Body of pancreas (tissue), 4 donors: ENCODE measurements around the gene ALKBH4. TPM values are rescaled to one million over a fixed set of nuclear protein-coding genes. Genes with fewer than 3 reads are reported as not detected.
A peak's percentile ranks its signal among the peaks of the same experiment; 100 is the strongest.

Experiments used
- ATAC-seq: fragments of 150-250 bp; one replicate; pipeline ENCODE4 v1.9.1; 2016
- DNase-seq, 4 donors: peaks; one replicate each; pipeline ENCODE4 v3.0.0-alpha.2; 2019
- H3K27ac ChIP-seq, 4 donors: fragments of 200-600 bp; sonication (generic); 1 replicate in 3 of 4; 2 replicates in 1 of 4; pipeline versions ENCODE4 v1.5.1 to v1.6.1; 2016 to 2019; ENCODE audit warnings: mild to moderate bottlenecking in 1 of 4, mixed read lengths in 1 of 4, moderate library complexity in 1 of 4
- H3K27me3 ChIP-seq, 2 donors: fragments of 200-600 bp; sonication (generic); one replicate each; pipeline ENCODE4 v1.6.0; 2016; ENCODE audit warnings: mild to moderate bottlenecking in 1 of 2
- H3K36me3 ChIP-seq, 2 donors: fragments of 200-600 bp; sonication (generic); replicated peaks in 1 of 2; 2 replicates each; pipeline ENCODE4 v1.5.1; 2016; ENCODE audit warnings: low read depth in 2 of 2; ENCODE audit not compliant: insufficient read depth in 1 of 2
- H3K4me1 ChIP-seq: fragments of 200-600 bp; sonication (generic); one replicate; pipeline ENCODE4 v1.6.0; 2016
- H3K4me3 ChIP-seq, 2 donors: fragments of 200-600 bp; sonication (generic); 1 replicate in 1 of 2; 2 replicates in 1 of 2; pipeline ENCODE4 v1.5.1; 2016 to 2019
- H3K9me3 ChIP-seq, 3 donors: fragments of 200-600 bp; sonication (generic); 1 replicate in 2 of 3; 2 replicates in 1 of 3; pipeline ENCODE4 v1.5.1; 2016
- CTCF ChIP-seq, 7 experiments: fragments of 450-650 bp in 4 of 7; fragments of 200-600 bp in 3 of 7; sonication (generic) in 3 of 7; IDR thresholded peaks; one replicate each; pipeline ENCODE4 v1.5.1; 2016 to 2019; ENCODE audit warnings: antibody characterized with exemption in 7 of 7
- POLR2A ChIP-seq, 3 donors: fragments of 450-650 bp; IDR thresholded peaks; one replicate each; pipeline ENCODE4 v1.6.1; 2016; ENCODE audit warnings: antibody characterized with exemption in 3 of 3, mild to moderate bottlenecking in 2 of 3
- WGBS, 2 donors: methylation state at CpG; one replicate each; pipeline ENCODE4 v1.1.5; 2017; 5-methylcytosine and 5-hydroxymethylcytosine counted together
- intact Hi-C: fragments of 100-400 bp; cut with DNase I; formaldehyde crosslinking; loops from one replicate; pipeline ENCODE4 v1.15.1; 2023
- total RNA-seq, 2 donors: library from RNA; depleted of rRNA; stranded (reverse); fragments of >200 nt; gene quantifications; one replicate each; pipeline ENCODE4 v1.1.0, GENCODE V29; 2016

The ALKBH4 gene
- total RNA-seq, 2 donors from 2014 or later, result 15.6 to 60.3 TPM

- H3K4me3 ChIP-seq, result no peak overlapping the region
- intact Hi-C loops, result no loop called here
- 86 to 87% methylated on average over 6 to 24 of the region's 24 CpGs for WGBS, 2 donors
- DNase-seq (no peak), ATAC-seq (no peak)
- H3K9me3 ChIP-seq, result no peaks in the 10 kb centered on the region
- H3K27ac ChIP-seq, result no peak overlapping the region
- peaks cover 18% of the 10 kb centered on the region for H3K4me1 ChIP-seq
- TF ChIP-seq POLR2A (IDR thresholded peaks at IDR 0.05), result no peak
- no peak for TF ChIP-seq CTCF (IDR thresholded peaks at IDR 0.05)
- no peaks in the 10 kb centered on the region for H3K27me3 ChIP-seq
- H3K36me3 ChIP-seq, result peaks cover 0 to 4% of the 10 kb centered on the region in 2 donors
These were observed 3.2 kb upstream of the ALKBH4 start for GRCh38 chr7:102467581-102468477.

GRCh38 chr7:102466097-102466496, 1.4 kb upstream of the ALKBH4 start:
- H3K9me3 ChIP-seq, result no peaks in the 10 kb centered on the region
- H3K4me3 ChIP-seq, result no peak overlapping the region
- WGBS, 2 donors, result 93 to 96% methylated on average over 5 to 7 of the region's 7 CpGs
- H3K4me1 ChIP-seq, result peaks cover 18% of the 10 kb centered on the region
- no peaks in the 10 kb centered on the region for H3K36me3 ChIP-seq
- no peaks in the 10 kb centered on the region for H3K27me3 ChIP-seq
- intact Hi-C loops, result no loop called here
- ATAC-seq (no peak), DNase-seq (no peak)
- TF ChIP-seq CTCF (IDR thresholded peaks at IDR 0.05) (no peak), POLR2A (IDR thresholded peaks at IDR 0.05) (no peak)
- H3K27ac ChIP-seq, result no peak overlapping the region

- no peaks in the 10 kb centered on the region for H3K9me3 ChIP-seq
- ATAC-seq (no peak), DNase-seq (no peak)
- H3K4me3 ChIP-seq, result peak overlapping the region; percentile 76 to 100
- peaks cover 18% of the 10 kb centered on the region for H3K4me1 ChIP-seq
- TF ChIP-seq POLR2A (IDR thresholded peaks at IDR 0.05) (no peak), CTCF (IDR thresholded peaks at IDR 0.05) (no peak)
- 7 to 11% methylated on average over 24 of the region's 24 CpGs for WGBS, 2 donors
- H3K27ac ChIP-seq, result peak overlapping the region in 3 of 4 donors; percentile 32 to 72 (median 40)
- intact Hi-C loops, result no loop called here
- H3K36me3 ChIP-seq, result peaks cover 0 to 2% of the 10 kb centered on the region in 2 donors
- H3K27me3 ChIP-seq, result no peaks in the 10 kb centered on the region
These were observed 654 bp downstream of the ALKBH4 start for GRCh38 chr7:102463841-102464576.

GRCh38 chr7:102460467-102460866, 4.2 kb downstream of the ALKBH4 start:
- Histone ChIP-seq H3K36me3 (peaks cover 0 to 6% of the 10 kb centered on the region in 2 donors), H3K9me3 (no peaks in the 10 kb centered on the region), H3K4me3 (no peak overlapping the region), H3K27ac (no peak overlapping the region), H3K4me1 (peaks cover 10% of the 10 kb centered on the region), H3K27me3 (no peaks in the 10 kb centered on the region)
- WGBS, 2 donors, result 74 to 91% methylated on average over 8 of the region's 8 CpGs
- TF ChIP-seq POLR2A (IDR thresholded peaks at IDR 0.05) (no peak), CTCF (IDR thresholded peaks at IDR 0.05) (no peak)
- intact Hi-C loops, result no loop called here
- DNase-seq (no peak), ATAC-seq (no peak)
